Measurements from ENCODE around the gene HABP2.

GRCh38 chr10:113628607-113629153, 75.8 kb downstream of the HABP2 start:
- TF ChIP-seq NR2C2 (CRISPR knock-in tag; IDR thresholded peaks at IDR 0.05): no peak
- TF ChIP-seq NR2C2 (tag; IDR thresholded peaks at IDR 0.05): no peak
- TF ChIP-seq IRF2 (CRISPR knock-in tag; IDR thresholded peaks at IDR 0.05): no peak
- no peak for TF ChIP-seq POLR2AphosphoS5 (IDR thresholded peaks at IDR 0.05; ENCODE audit: control insufficient read depth, insufficient read depth, low read depth, low read length)
- TF ChIP-seq CTCF (IDR thresholded peaks at IDR 0.05 in 2 of 3, conservative IDR thresholded peaks at IDR 0.05 in 1 of 3; ENCODE audit: insufficient read depth in 2 of 3, low read depth in 1 of 3, low read length in 3 of 3): no peak
- no peak for TF ChIP-seq TCF7 (IDR thresholded peaks at IDR 0.05; ENCODE audit: borderline replicate concordance)
- no peak for TF ChIP-seq ZC3H11A (IDR thresholded peaks at IDR 0.05; ENCODE audit: low read depth, low read length)
- TF ChIP-seq JUN (IDR thresholded peaks at IDR 0.05; ENCODE audit: borderline replicate concordance, low read depth, low read length): no peak
- no peak for TF ChIP-seq JUN (CRISPR knock-in tag; IDR thresholded peaks at IDR 0.05; ENCODE audit: borderline replicate concordance)
- TF ChIP-seq ETV5 (CRISPR knock-in tag; IDR thresholded peaks at IDR 0.05; ENCODE audit: low read depth): no peak
- no peak for TF ChIP-seq MCM5 (IDR thresholded peaks at IDR 0.05; ENCODE audit: low read depth)
- no peak for TF ChIP-seq POLR2A (conservative IDR thresholded peaks at IDR 0.05)
- TF ChIP-seq DNMT1 (IDR thresholded peaks at IDR 0.05): no peak
- no peak for TF ChIP-seq TAF9B (IDR thresholded peaks at IDR 0.05; ENCODE audit: partially characterized antibody)
- TF ChIP-seq MAFF (IDR thresholded peaks at IDR 0.05; ENCODE audit: low read length): no peak
